HT1080 (cell line): ENCODE results near the gene RAB31. TPM values are rescaled to one million over a fixed set of nuclear protein-coding genes. Genes with fewer than 3 reads are reported as not detected.
"Not testable (repeated sequence)": the region's sequence is repeated elsewhere in the genome, so short reads cannot be mapped to it uniquely, and the experiment has no call there.

ENCODE experiments used
- DNase-seq: peaks from one replicate; pipeline ENCODE4 v3.0.0-alpha.2; 2015; ENCODE audit warnings: low read depth
- total RNA-seq: library from RNA; depleted of rRNA; stranded (reverse); fragments of >200 nt; shearing (Covaris generic); gene quantifications from 2 replicates; pipeline ENCODE4 v1.2.3, GENCODE V29; 2014

The RAB31 gene
- total RNA-seq, 1 experiment from 2014 or later = 82.2 TPM

DNA sequence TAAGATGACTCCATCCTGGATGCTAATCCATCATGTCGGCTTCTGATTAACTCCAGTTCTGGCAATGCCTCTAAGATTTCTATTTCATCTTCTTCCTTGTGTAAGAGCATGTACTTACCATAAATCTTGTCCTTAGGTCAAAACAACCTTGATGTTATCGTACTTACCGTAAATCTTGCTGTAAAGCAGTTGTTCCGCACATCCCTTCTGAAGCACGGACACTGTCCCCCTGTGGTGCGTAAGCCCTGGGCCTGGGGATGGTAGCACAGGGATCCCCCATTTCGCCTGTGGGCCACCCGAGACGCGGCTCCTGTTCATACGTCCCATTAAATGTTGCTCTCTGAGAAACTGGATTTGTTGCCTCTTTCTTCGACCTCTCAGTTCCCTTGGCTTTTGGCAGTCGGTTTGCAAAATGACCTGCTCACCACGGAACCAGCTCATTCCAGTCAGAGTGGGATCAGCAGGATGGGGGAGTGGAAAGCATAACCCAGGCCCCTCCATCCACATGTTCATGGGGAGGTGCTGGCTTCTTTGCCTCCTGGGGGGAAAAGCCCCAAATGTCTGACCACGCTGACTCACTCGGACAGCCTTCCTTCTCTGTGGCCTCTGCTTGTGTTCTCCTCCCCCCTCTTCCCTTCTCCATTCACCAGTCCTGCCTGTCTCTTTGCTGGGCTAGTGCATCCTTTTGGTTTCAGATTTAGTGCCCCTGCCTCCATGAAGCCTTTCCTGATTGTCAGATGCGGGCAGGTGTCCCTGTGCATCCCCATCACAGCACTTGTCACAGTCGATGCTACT lies 49.9 kb downstream of the RAB31 start:
- DNase-seq = peak; percentile 92

DNA sequence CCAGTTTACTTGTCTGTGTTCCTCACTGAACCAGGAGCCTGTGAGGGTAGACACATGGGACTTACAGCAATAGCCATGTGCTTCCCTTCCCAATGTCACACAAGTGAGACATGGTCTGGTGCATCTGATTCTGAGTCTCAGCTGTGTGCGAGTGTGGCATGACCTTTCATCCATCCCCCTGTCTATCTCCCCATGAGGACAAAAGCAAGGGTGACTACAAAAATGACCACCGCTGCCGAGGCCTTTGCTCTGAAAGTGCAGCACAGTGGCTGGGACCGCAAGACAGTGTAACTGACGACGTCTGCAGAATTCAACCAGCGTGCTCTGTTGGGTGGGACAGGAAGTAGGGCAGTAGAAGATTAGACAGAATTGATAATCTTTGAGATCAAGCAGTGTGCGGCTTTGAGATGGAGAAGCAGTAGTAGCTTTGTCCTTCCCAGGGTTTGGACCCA lies 50.5 kb downstream of the RAB31 start:
- no peak for DNase-seq

DNA sequence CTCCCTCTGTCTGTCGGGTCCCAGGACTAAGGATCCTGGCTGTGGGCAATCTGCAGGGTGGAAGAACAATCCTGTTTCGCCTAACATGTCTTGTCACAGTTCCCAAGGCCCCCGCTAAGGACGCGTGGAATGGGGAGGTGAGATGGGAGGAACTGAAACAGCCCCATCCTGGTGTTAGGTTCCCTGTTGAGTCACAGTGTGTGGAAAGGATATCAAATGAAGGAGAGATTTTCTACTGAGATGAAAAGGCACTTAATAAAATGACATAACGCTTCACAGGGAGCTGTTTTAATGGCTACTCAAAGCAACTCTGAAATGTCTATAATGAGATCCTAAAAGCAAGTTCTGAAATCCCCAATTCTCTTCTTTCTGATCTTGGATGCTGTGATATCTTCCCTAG lies 52.5 kb downstream of the RAB31 start:
- peak; percentile 43 for DNase-seq

DNA sequence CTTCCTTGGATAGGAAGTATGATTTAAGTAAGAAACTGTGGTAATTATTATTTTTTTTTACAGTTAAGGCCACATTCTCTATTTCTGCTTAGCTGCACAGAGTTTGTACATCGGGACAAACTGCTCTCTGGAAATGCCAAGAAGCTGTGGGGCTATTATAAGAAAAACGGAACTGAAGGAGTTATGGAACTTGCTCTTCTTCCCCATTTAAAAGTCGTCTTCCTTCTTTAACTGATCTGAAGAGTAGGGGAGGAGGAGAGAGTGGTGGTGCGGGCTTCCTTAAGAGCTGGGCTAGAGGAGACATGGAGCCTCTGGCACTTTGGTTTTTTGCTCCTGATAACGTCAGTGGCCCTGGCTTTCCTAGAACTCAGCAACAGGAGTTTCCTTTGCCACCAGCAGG lies 54.4 kb downstream of the RAB31 start:
- no peak for DNase-seq

DNA sequence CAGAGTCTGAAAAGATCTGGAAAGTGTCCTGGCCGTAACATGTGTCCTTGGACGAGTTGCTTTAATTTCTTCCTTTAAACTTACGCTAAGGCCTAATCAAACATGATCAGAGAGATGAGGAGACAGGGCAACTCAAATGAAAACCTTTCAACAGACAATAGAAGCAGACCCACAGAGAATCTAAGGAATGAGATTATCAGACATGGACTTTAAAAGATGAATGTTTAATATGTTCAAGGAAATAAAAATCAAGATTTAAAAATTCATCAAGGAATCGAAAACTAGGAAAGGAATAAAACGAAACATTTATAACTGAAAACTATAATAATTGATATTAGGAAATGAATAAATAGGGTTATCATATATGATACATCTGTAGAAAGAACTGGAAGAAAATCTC lies 55.1 kb downstream of the RAB31 start:
- no peak for DNase-seq

DNA sequence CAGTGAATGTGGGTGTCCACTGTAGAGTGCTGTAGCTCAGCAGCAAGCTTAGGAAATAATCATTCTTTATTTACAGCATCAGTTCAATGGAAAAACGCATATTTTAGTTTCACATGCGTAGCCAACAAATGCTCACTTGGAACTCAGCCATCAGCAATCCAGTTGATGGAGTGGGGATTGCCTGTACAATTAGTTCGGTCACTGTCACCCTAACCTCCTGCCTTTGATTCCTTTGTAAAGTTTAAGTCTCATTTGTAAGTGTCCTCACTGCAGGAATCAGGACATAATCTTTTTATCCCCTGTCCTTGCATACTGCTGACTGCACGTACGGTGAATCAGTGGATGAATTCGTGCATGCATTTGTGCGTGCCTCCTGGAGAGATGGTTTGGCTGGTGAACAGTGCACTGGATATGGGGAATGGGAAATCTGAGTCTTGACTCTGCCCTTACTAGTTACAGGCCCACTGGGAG lies 55.9 kb downstream of the RAB31 start:
- DNase-seq = no peak

DNA sequence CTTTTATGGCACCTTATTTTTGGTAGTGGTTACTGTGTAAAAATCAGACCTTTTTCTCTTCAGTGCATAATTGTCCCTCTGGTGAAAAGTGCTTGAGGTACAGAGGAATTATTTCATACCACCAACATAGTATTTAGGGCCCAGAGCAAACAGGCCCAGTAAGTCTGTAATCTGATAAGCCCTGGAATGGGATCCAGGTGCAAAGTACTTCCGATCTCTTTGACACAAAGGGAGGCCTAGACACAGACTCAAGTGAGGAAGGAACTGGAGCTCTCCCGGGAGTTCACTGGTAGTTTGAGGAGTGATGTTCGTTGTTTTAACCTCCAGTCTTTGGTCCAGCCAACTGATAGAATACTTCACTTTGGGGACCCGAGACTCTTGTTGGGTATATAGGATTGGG lies 57.4 kb downstream of the RAB31 start:
- DNase-seq = no peak

DNA sequence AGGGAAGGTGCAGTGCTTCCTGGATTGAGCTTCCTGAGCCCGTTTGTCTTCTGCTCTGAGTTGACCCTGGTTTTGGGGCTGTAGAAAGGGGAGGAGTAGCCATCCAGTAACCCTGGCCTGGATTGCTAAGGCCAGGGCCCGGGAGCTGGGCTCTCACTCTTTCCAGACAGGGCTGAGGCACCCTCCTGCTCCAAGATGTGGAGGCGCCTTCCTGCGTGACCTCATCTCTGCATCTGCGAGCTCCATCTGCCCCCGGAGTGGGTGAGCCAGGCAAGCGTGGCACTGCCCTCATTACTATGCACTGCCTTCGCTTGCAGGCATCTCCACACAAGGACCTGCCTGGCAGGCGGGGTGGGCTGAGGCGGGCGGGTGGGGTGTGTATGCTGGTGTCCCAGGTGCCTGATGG lies 58.0 kb downstream of the RAB31 start:
- no peak for DNase-seq

DNA sequence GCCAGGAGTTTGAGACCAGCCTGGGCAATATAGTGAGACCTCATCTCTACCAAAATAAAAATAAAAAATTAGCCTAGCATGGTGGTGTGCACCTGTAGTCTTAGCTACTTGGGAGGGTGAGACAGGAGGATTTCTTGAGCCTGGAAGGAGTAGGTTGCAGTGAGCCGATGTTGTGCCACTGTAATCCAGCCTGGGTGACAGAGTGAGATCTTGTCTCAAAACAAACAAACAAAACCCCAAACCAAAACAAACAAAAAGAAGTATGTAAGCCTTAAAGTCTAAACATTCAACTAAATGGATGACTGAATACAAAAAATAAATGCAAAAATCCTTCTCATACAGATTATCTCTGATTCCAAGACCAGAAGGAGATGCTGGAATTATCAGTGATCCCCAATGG lies 58.6 kb downstream of the RAB31 start:
- DNase-seq = no peak

DNA sequence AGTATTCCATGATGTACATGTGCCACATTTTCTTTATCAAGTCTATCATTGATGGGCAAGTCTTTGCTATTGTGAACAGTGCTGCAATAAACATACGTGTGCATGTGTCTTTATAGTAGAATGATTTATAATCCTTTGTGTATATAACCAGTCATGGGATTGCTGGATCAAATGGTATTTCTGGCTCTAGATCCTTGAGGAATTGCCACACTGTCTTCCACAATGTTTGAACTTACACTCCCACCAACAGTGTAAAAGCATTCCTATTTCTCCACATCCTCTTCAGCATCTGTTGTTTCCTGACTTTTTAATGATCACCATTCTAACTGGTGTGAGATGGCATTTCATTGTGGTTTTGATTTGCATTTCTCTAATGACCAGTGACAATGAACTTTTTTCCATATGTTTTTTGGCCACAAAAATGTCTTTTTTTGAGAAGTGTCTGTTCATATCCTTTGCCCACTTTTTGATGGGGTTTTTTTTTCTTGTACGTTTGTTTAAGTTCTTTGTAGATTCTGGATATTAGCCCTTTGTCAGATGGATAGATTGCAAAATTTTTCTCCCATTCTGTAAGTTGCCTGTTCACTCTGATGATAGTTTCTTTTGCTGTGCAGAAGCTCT lies 60.1 kb downstream of the RAB31 start:
- not testable (repeated sequence) for DNase-seq

DNA sequence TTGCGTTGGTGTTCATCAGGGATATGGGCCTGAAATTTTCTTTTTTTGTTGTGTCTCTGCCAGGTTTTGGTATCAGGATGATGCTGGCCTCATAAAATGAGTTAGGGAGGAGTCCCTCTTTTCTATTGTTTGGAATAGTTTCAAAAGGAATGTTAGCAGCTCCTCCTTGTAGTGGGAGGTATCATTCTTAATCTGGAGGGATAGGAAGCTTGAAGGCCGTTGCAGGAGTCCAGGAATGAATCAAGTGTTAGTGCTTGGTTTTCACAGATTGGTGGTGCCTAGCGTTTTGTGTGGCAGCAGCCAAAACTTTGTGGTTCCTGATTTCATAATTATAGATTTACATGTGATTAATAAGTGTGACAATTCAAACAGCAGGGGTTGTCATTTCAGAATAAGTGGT lies 62.0 kb downstream of the RAB31 start:
- not testable (repeated sequence) for DNase-seq

DNA sequence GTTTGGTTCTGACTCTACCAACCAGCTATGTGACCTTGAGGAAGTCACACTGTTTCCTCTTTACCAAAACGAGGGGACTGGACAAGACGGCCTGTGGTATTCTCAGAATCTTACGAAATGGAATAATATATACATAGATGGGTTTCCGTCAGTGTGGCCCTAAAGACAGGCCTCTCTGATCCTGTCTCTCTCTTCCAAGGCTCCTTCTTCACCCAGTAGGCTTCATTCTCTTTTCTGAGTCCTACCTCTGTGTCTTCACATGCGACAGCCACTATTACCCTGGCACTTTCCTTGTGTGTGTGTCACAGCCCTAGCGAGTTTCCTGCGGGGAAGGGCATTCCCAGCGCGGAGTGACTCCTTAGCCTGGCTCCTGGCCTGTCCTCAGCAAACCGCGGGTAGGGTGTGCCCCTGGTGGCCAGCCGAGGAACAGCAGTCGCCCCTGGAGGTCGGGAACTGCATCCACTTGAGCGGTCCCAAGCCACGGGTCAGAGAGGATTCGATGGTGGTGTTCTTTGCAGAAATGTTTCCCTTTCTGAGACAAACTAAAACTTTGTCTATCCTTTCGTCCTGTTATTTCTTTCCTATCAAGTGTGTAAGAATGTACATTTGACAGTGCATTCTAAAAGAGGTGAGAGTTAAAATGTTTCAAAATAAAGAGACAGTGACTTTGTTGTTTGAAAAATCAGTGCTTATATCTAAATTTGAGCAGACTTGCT lies 63.3 kb downstream of the RAB31 start:
- DNase-seq = peak; percentile 37

DNA sequence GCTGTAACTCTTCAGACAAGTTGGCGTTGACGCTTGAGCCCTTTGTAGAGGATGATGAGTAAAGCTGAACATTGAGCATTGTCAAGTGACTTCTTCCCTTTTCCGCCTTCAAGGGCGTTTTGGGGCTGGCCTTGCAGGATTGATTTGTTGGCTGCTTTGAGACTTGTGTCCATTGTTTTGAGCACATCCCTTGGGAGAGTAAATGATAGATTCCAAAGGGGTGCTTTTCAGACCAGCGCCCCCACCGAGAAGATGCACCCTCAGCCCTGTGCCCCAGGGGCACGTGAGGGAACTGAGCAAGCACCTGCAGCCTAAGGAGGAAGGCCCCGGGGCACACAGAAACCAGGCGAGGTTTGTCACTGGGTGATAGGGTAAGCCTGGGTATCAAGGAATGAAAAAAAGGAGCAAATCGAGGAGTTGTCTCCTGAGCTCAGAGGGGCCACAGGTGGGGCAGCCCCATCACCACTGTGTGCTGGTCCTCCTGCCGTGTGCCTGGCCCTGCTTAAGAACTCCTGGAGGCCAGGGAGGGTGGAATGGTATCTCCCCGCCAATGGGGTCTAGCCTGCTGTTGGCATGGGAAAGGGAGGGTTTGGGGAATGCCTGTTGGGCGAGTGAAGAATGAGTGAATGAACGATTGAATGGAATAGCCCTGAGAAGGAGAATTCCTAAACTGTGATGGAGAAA lies 64.0 kb downstream of the RAB31 start:
- no peak for DNase-seq

DNA sequence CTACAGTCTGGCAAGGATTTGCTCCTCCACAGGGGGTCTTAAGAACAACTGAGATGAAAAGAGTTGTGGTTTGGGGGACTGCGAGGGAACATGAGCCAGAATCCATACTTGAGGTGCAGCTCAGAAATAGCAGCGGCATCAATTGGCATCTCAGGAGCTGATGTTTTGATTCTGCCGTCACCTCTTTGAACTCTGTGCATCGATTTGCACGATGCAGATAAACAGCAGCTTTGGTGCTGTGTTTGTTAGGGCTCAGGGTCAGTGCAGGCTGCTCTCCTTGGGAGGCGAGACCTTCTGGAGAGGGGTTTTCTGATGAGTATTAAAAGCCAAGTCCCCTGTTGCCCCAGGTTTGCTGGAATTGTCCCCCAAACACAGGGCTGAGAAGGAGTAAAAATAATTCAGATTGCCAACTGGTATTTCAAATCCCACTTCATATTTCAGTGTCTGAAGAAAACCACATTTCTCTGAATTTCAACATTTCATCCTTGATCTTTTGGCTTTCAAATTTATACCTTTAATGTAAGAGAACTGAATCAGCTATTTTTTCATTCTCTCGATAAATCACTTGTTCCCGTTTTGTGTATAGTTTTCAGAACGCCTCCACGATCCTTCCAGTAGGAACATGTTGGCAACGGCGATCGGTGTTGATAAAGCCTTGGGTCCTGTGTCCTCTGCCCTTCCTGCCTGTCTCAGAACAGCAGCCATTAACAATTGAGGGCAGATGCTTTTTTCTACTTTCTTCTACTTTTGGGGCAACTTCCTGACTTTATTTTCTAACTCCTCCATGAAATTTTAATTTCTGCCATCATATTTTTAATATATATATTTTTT lies 65.0 kb downstream of the RAB31 start:
- DNase-seq = no peak

DNA sequence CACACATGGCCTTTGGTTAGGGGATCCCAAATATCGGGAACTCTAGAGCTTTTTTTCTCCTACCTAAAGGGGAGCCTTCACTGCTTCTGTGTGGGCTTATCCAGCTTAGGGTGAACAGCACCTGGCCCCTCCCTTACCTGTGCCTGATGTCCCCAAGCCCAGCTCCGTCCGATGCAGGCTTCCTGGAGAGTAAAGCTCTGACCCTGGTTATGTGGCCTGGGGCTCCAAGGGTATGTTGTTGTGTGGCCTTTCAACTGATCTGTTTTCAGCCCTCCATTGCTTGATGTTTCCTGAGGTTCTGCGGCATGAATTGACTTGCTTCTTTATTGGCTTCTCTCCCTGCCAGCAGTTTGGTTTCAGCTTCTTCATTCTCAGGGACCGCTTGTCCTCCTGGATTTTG lies 66.0 kb downstream of the RAB31 start:
- no peak for DNase-seq

DNA sequence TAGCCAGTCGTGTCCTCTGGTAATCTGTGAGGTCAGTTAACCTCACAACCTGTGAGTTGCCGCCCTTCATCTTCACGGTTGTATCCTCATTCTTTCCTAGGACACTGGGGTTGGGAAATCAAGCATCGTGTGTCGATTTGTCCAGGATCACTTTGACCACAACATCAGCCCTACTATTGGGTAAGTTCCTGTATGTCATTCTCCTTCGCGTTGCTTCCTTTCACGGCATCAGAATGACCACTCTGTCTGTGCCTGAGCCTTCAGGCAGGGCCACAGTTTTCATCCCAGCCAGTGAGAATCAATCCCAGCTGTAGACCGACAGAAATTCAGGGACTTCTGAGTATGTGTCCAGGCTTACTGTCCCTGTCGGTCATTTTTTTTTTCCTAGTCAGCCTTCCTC lies 67.1 kb downstream of the RAB31 start:
- DNase-seq = no peak

DNA sequence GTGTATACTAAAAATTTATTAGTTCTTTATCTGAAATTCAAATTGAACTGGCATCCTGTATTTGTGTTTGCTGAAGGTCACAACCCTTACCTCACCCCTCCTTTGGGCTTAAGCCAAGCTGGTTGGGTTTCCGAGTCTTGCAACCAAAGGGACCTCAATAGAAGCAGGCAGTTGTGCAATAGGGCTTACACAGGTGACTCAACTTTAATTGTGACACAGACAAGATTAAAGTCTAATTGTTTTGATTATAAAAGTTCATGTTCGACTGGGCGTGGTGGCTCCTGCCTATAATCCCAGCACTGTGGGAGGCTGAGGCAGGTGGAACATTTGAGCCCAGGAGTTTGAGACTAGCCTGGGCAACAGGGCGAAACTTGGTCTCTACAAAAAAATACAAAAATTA lies 71.5 kb downstream of the RAB31 start:
- peak; percentile 13 for DNase-seq

DNA sequence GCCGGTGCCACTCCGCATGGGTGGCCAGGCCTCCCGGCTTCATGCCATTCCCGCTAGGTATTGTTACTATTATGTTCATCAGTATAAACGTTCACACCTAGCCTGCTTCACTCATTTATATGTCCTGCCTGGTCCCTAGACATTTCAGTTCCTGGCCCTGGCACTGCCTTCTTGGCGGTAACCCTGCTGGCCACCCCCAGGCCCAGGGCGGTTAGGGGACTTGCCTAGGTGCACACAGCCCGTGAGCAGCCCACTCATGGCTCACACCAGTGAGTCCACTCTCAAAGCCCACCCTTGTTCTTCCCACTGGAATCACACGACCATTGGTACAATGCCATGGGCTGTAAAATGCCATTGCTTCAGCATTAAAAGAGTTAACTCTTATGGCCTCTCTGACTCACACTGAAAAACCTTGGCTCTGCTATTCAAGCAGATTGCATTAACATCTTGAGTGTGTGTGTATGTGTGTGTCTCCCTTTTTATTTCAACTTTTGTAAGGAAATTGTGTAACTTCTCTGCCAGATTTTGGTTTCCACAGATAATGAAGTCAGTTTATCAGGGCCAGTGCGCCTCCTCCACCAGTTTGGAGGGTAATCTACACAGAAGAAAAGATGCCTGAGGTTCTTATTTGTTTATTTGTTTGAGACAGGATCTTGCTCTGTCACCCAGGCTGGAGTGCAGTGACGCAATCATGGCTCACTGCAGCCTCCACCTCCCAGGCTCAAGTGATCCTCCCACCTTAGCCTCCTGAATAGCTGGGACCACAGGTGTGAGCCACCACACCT lies 74.2 kb downstream of the RAB31 start:
- DNase-seq = peak; percentile 72

DNA sequence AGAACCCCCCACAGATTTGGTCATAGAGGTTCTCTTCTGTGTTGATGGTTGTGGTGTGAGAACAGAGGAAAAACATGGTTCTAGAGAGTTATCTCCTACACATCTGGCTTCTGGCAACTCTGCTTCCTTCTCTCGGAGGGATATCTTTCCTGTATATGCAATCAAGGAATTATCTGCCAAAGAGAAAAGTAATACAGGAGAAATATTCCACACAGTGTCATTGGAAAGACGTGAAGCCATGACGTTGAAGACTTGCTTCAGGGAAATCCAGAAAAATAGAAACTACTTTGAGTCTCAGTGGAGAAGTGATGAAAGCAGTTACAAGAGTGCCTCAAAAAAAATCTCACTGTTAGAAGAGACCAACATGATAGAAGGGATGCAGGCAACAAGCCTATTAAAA lies 78.5 kb downstream of the RAB31 start:
- no peak for DNase-seq

DNA sequence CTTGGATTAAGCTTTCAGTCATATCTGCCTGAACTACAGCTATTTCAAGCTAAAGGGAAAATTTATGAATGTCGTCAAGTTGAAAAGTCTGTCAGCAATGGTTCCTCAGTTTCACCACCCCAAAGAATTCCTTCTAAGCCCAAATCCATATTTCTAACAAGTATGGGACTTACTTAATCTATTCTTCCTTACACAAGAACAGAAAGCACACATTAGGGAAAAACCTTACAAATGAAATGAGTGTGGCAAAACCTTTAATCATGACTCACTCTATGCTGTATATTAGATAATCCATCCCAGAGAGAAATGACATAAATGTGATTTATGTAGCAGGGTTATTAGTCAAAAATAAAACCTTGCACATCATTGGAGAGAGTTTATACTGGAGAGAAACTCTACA lies 78.9 kb downstream of the RAB31 start:
- no peak for DNase-seq
